ENCODE data around the gene ELF4. TPM values are rescaled to one million over a fixed set of nuclear protein-coding genes. Genes with fewer than 3 reads are reported as not detected.
A peak's percentile ranks its signal among the peaks of the same experiment; 100 is the strongest.

Gene ELF4
- total and polyA plus RNA-seq, 9 of the 15 experiments (the other 6 are each of a cell fraction or from before 2014, with no cell fraction given): 5.9 to 55.8 (median 25.2) TPM

- TF ChIP-seq MTA1 (IDR thresholded peaks at IDR 0.05; ENCODE audit: borderline replicate concordance) (no peak), ZNF707 (CRISPR knock-in tag; conservative IDR thresholded peaks at IDR 0.05) (no peak), RBFOX2 (IDR thresholded peaks at IDR 0.05; ENCODE audit: low read depth, low read length) (peak; percentile 62), TRIM28 (IDR thresholded peaks at IDR 0.05) (no peak), ETV5 (CRISPR knock-in tag; IDR thresholded peaks at IDR 0.05; ENCODE audit: low read depth) (no peak), RBM39 (optimal IDR thresholded peaks at IDR 0.05; ENCODE audit: low read depth, low read length) (no peak), FOXM1 (IDR thresholded peaks at IDR 0.05; ENCODE audit: low read depth) (no peak), FOXM1 (CRISPR knock-in tag; IDR thresholded peaks at IDR 0.05; ENCODE audit: low read depth) (no peak), TCF3 (CRISPR knock-in tag; IDR thresholded peaks at IDR 0.05) (no peak), RBM17 (IDR thresholded peaks at IDR 0.05; ENCODE audit: borderline replicate concordance, low read depth, low read length) (no peak), EHMT2 (IDR thresholded peaks at IDR 0.05) (no peak), ZSCAN29 (IDR thresholded peaks at IDR 0.05) (no peak), HMG20B (CRISPR knock-in tag; IDR thresholded peaks at IDR 0.05) (no peak), ZFP30 (CRISPR knock-in tag; IDR thresholded peaks at IDR 0.05; ENCODE audit: borderline replicate concordance) (no peak), HDAC3 (IDR thresholded peaks at IDR 0.05; ENCODE audit: borderline replicate concordance, partially characterized antibody) (peak; percentile 34), PTRF (tag; IDR thresholded peaks at IDR 0.05) (no peak), SIN3B (IDR thresholded peaks at IDR 0.05; ENCODE audit: low read depth) (no peak), SRSF9 (IDR thresholded peaks at IDR 0.05; ENCODE audit: borderline replicate concordance, low read depth, low read length) (no peak), ZNF212 (CRISPR knock-in tag; IDR thresholded peaks at IDR 0.05) (no peak), GATAD2B (IDR thresholded peaks at IDR 0.05; ENCODE audit: borderline replicate concordance) (no peak), ZNF668 (CRISPR knock-in tag; IDR thresholded peaks at IDR 0.05) (no peak), MEF2A (IDR thresholded peaks at IDR 0.05; ENCODE audit: control insufficient read depth, low read depth, low read length) (no peak)
- TF ChIP-seq, protein P1, sequence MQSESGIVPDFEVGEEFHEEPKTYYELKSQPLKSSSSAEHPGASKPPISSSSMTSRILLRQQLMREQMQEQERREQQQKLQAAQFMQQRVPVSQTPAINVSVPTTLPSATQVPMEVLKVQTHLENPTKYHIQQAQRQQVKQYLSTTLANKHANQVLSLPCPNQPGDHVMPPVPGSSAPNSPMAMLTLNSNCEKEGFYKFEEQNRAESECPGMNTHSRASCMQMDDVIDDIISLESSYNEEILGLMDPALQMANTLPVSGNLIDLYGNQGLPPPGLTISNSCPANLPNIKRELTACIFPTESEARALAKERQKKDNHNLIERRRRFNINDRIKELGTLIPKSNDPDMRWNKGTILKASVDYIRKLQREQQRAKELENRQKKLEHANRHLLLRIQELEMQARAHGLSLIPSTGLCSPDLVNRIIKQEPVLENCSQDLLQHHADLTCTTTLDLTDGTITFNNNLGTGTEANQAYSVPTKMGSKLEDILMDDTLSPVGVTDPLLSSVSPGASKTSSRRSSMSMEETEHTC (IDR thresholded peaks at IDR 0.05): no peak
- TF ChIP-seq, protein P2, sequence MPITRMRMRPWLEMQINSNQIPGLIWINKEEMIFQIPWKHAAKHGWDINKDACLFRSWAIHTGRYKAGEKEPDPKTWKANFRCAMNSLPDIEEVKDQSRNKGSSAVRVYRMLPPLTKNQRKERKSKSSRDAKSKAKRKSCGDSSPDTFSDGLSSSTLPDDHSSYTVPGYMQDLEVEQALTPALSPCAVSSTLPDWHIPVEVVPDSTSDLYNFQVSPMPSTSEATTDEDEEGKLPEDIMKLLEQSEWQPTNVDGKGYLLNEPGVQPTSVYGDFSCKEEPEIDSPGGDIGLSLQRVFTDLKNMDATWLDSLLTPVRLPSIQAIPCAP (CRISPR knock-in tag; IDR thresholded peaks at IDR 0.05; ENCODE audit: borderline replicate concordance): no peak
- TF ChIP-seq, protein P3, sequence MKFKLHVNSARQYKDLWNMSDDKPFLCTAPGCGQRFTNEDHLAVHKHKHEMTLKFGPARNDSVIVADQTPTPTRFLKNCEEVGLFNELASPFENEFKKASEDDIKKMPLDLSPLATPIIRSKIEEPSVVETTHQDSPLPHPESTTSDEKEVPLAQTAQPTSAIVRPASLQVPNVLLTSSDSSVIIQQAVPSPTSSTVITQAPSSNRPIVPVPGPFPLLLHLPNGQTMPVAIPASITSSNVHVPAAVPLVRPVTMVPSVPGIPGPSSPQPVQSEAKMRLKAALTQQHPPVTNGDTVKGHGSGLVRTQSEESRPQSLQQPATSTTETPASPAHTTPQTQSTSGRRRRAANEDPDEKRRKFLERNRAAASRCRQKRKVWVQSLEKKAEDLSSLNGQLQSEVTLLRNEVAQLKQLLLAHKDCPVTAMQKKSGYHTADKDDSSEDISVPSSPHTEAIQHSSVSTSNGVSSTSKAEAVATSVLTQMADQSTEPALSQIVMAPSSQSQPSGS (CRISPR knock-in tag; IDR thresholded peaks at IDR 0.05): no peak
Measured at GRCh38 chrX:130082244-130083106, 27.8 kb downstream of the ELF4 start (continued).

Data from K562 (cell line).